AG09309 (cell line): ENCODE measurements around the gene CCDC136.

Experiments used
- DNase-seq: peaks from one replicate; pipeline ENCODE4 v3.0.0-alpha.2; 2010; ENCODE audit warnings: low read depth
- H3K4me3 ChIP-seq: 2 replicates; pipeline ENCODE4 v1.5.1; 2011; ENCODE audit warnings: mild to moderate bottlenecking, low read depth, low read length, moderate library complexity; ENCODE audit not compliant: control insufficient read depth
- CTCF ChIP-seq: IDR thresholded peaks from 2 replicates; pipeline ENCODE4 v1.5.1; 2011; ENCODE audit warnings: mild to moderate bottlenecking, low read depth, low read length, inconsistent platforms; ENCODE audit not compliant: insufficient read depth, control insufficient read depth; ENCODE audit errors: missing control alignments

CCDC136 gene

GRCh38 chr7:128821724-128822123, 30.0 kb downstream of the CCDC136 start:
- no peak for DNase-seq
- TF ChIP-seq CTCF, result no peak
- no peak overlapping the region for H3K4me3 ChIP-seq

DNA sequence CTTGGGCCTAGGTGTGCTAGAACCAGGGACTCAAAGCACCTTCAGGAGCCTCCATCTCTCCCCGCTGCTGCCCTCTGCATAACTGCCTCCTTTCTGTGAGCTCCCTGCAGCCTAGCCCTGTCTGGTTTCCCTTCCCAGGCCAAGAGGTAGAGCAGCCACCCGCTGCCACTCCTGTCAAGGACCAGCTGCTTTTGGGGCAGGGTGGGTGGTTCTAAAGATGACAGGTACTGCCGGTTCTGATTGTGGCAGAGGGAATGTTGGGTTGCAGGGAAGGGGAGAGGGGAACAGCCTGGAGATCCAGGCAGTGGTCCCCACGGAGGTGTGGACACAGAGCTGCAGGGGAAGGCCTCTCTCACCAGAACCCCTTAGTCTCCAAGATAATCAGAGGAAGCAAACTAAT, 34.7 kb downstream of the CCDC136 start:
- DNase-seq, result no peak
- no peak overlapping the region for H3K4me3 ChIP-seq
- no peak for TF ChIP-seq CTCF

GRCh38 chr7:128826916-128827247, 35.1 kb downstream of the CCDC136 start:
- no peak for TF ChIP-seq CTCF
- DNase-seq, result no peak
- H3K4me3 ChIP-seq, result no peak overlapping the region

GRCh38 chr7:128827248-128827958, 35.6 kb downstream of the CCDC136 start:
- H3K4me3 ChIP-seq, result no peak overlapping the region
- no peak for DNase-seq
- no peak for TF ChIP-seq CTCF

DNA sequence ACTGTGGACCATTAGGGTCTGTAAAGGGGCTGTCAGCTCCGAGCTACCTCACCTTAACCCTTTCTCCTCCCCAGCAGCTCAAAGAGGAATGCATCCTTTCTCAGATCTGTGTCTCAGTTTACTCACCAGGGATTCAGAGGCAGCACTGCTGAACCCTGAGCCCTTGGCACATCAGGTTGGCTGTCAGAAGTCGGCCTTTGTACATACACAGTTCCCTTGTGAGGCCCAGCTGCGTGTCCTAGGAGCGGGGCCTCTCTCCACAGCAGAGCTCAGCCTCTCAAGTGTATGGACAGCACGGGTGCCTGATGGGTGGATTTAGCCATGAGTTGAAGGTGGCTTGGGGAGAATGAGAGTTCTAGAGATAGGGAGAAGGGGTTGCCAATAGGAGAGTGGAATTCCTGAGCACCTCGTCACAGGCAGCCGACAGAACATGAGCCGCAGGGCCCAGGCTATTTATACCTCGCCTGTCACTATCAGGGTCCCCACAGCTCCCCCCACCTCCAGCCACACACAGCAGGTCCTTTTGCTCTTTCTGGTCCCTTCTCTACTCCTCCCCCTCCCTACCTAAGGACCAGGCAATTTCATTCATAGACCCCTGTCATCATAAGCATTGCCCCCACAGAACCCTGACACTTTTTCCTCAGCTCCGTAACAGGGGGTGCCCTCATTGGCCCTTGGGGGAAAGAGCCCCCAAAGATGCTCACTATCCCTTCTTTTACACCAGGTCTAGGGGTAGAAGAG, 36.4 kb downstream of the CCDC136 start:
- no peak for DNase-seq
- TF ChIP-seq CTCF, result no peak
- no peak overlapping the region for H3K4me3 ChIP-seq

GRCh38 chr7:128829391-128830166, 37.8 kb downstream of the CCDC136 start:
- TF ChIP-seq CTCF, result no peak
- no peak for DNase-seq
- peak overlapping the region; percentile 37 for H3K4me3 ChIP-seq
